ENCODE results near the gene ARSG.

DNA sequence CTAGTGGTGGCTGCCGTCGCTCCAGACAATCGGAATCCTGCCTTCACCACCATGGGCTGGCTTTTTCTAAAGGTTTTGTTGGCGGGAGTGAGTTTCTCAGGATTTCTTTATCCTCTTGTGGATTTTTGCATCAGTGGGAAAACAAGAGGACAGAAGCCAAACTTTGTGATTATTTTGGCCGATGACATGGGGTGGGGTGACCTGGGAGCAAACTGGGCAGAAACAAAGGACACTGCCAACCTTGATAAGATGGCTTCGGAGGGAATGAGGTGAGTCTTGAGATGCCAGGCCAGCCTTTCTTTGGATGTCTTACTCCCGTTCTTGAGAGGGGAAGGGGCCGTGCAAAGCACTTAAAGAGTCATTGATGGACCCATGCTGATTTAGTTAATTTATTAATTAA lies 16.1 kb downstream of the ARSG start:
- TF ChIP-seq CTCF (conservative IDR thresholded peaks at IDR 0.05; ENCODE audit: low read depth in 2 of 2) (no peak), EZH2phosphoT487 (IDR thresholded peaks at IDR 0.05; ENCODE audit: unreplicated experiment) (no peak), POLR2AphosphoS5 (IDR thresholded peaks at IDR 0.05; ENCODE audit: low read depth) (no peak), EZH2 (IDR thresholded peaks at IDR 0.05; ENCODE audit: low read depth, unreplicated experiment) (no peak), JUNB (IDR thresholded peaks at IDR 0.05; ENCODE audit: unreplicated experiment) (no peak), ZNF114 (CRISPR knock-in tag; IDR thresholded peaks at IDR 0.05) (no peak), CREB1 (CRISPR knock-in tag; IDR thresholded peaks at IDR 0.05; ENCODE audit: low read depth) (no peak), STAT1 (IDR thresholded peaks at IDR 0.05; ENCODE audit: unreplicated experiment) (no peak), ZNF331 (CRISPR knock-in tag; IDR thresholded peaks at IDR 0.05; ENCODE audit: low read depth) (no peak)
- TF ChIP-seq, protein P1, sequence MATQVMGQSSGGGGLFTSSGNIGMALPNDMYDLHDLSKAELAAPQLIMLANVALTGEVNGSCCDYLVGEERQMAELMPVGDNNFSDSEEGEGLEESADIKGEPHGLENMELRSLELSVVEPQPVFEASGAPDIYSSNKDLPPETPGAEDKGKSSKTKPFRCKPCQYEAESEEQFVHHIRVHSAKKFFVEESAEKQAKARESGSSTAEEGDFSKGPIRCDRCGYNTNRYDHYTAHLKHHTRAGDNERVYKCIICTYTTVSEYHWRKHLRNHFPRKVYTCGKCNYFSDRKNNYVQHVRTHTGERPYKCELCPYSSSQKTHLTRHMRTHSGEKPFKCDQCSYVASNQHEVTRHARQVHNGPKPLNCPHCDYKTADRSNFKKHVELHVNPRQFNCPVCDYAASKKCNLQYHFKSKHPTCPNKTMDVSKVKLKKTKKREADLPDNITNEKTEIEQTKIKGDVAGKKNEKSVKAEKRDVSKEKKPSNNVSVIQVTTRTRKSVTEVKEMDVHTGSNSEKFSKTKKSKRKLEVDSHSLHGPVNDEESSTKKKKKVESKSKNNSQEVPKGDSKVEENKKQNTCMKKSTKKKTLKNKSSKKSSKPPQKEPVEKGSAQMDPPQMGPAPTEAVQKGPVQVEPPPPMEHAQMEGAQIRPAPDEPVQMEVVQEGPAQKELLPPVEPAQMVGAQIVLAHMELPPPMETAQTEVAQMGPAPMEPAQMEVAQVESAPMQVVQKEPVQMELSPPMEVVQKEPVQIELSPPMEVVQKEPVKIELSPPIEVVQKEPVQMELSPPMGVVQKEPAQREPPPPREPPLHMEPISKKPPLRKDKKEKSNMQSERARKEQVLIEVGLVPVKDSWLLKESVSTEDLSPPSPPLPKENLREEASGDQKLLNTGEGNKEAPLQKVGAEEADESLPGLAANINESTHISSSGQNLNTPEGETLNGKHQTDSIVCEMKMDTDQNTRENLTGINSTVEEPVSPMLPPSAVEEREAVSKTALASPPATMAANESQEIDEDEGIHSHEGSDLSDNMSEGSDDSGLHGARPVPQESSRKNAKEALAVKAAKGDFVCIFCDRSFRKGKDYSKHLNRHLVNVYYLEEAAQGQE (IDR thresholded peaks at IDR 0.05; ENCODE audit: unreplicated experiment): no peak
